ENCODE data around the gene CPSF4L. TPM values are rescaled to one million over a fixed set of nuclear protein-coding genes. Genes with fewer than 3 reads are reported as not detected.
A peak's percentile ranks its signal among the peaks of the same experiment; 100 is the strongest.

The CPSF4L gene
- total and polyA plus RNA-seq, 2 of the 13 experiments (the other 11 are each of a cell fraction or from before 2014, with no cell fraction given): 0.73 to 1.6 TPM

GRCh38 chr17:73232587-73233373, 28.9 kb downstream of the CPSF4L start (continued):
- no peak for TF ChIP-seq EEA1 (CRISPR knock-in tag; IDR thresholded peaks at IDR 0.05; ENCODE audit: borderline replicate concordance)
- no peak; the same call in 1 of the 2 replicates for TF ChIP-seq ZNF317 (CRISPR knock-in tag; IDR thresholded peaks at IDR 0.05)
- no peak for TF ChIP-seq MIER2 (CRISPR knock-in tag; IDR thresholded peaks at IDR 0.05)
- TF ChIP-seq MTA1 (CRISPR knock-in tag; IDR thresholded peaks at IDR 0.05; ENCODE audit: borderline replicate concordance): no peak
- no peak for TF ChIP-seq ZKSCAN8 (CRISPR knock-in tag; IDR thresholded peaks at IDR 0.05; ENCODE audit: borderline replicate concordance)
- TF ChIP-seq ADNP (CRISPR knock-in tag; IDR thresholded peaks at IDR 0.05): no peak
- TF ChIP-seq, protein P1, sequence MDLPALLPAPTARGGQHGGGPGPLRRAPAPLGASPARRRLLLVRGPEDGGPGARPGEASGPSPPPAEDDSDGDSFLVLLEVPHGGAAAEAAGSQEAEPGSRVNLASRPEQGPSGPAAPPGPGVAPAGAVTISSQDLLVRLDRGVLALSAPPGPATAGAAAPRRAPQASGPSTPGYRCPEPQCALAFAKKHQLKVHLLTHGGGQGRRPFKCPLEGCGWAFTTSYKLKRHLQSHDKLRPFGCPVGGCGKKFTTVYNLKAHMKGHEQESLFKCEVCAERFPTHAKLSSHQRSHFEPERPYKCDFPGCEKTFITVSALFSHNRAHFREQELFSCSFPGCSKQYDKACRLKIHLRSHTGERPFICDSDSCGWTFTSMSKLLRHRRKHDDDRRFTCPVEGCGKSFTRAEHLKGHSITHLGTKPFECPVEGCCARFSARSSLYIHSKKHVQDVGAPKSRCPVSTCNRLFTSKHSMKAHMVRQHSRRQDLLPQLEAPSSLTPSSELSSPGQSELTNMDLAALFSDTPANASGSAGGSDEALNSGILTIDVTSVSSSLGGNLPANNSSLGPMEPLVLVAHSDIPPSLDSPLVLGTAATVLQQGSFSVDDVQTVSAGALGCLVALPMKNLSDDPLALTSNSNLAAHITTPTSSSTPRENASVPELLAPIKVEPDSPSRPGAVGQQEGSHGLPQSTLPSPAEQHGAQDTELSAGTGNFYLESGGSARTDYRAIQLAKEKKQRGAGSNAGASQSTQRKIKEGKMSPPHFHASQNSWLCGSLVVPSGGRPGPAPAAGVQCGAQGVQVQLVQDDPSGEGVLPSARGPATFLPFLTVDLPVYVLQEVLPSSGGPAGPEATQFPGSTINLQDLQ (CRISPR knock-in tag; IDR thresholded peaks at IDR 0.05): no peak
- TF ChIP-seq, protein P2, sequence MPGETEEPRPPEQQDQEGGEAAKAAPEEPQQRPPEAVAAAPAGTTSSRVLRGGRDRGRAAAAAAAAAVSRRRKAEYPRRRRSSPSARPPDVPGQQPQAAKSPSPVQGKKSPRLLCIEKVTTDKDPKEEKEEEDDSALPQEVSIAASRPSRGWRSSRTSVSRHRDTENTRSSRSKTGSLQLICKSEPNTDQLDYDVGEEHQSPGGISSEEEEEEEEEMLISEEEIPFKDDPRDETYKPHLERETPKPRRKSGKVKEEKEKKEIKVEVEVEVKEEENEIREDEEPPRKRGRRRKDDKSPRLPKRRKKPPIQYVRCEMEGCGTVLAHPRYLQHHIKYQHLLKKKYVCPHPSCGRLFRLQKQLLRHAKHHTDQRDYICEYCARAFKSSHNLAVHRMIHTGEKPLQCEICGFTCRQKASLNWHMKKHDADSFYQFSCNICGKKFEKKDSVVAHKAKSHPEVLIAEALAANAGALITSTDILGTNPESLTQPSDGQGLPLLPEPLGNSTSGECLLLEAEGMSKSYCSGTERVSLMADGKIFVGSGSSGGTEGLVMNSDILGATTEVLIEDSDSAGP (CRISPR knock-in tag; IDR thresholded peaks at IDR 0.05; ENCODE audit: borderline replicate concordance): 0 out of 2 replicates have a peak, but pooled peaks have one; percentile 48
- no peak for TF ChIP-seq PRMT3 (CRISPR knock-in tag; IDR thresholded peaks at IDR 0.05; ENCODE audit: borderline replicate concordance, low read depth)
- no peak for TF ChIP-seq ZNF446 (CRISPR knock-in tag; IDR thresholded peaks at IDR 0.05)
- TF ChIP-seq TRIM24 (CRISPR knock-in tag; IDR thresholded peaks at IDR 0.05): no peak
- TF ChIP-seq NFRKB (IDR thresholded peaks at IDR 0.05): no peak
- no peak for TF ChIP-seq ELF4 (CRISPR knock-in tag; IDR thresholded peaks at IDR 0.05; ENCODE audit: borderline replicate concordance)
- TF ChIP-seq FIP1L1 (IDR thresholded peaks at IDR 0.05; ENCODE audit: borderline replicate concordance, insufficient read depth, low read depth, low read length): no peak
- TF ChIP-seq TOE1 (CRISPR knock-in tag; IDR thresholded peaks at IDR 0.05): no peak
- TF ChIP-seq AKNA (CRISPR knock-in tag; IDR thresholded peaks at IDR 0.05; ENCODE audit: borderline replicate concordance): no peak
- TF ChIP-seq ATAD3A (CRISPR knock-in tag; IDR thresholded peaks at IDR 0.05): no peak

Measured in HepG2 (cell line).